ENCODE results near the gene SMURF2.

GRCh38 chr17:64532409-64532808 is 129.7 kb downstream of the SMURF2 start:
- TF ChIP-seq POLR2A (IDR thresholded peaks at IDR 0.05), result no peak
- TF ChIP-seq, protein P1, sequence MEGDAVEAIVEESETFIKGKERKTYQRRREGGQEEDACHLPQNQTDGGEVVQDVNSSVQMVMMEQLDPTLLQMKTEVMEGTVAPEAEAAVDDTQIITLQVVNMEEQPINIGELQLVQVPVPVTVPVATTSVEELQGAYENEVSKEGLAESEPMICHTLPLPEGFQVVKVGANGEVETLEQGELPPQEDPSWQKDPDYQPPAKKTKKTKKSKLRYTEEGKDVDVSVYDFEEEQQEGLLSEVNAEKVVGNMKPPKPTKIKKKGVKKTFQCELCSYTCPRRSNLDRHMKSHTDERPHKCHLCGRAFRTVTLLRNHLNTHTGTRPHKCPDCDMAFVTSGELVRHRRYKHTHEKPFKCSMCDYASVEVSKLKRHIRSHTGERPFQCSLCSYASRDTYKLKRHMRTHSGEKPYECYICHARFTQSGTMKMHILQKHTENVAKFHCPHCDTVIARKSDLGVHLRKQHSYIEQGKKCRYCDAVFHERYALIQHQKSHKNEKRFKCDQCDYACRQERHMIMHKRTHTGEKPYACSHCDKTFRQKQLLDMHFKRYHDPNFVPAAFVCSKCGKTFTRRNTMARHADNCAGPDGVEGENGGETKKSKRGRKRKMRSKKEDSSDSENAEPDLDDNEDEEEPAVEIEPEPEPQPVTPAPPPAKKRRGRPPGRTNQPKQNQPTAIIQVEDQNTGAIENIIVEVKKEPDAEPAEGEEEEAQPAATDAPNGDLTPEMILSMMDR (IDR thresholded peaks at IDR 0.05), result no peak

All from ovary (tissue), 3 donors.